Upper lobe of right lung (tissue), 1 donor: ENCODE measurements around the gene RPS27. TPM values are rescaled to one million over a fixed set of nuclear protein-coding genes. Genes with fewer than 3 reads are reported as not detected.

Source experiments
- ATAC-seq: fragments of 200-7000 bp; cut with Tn5 transposase; one replicate; pipeline ENCODE4 v1.9.1; 2020; ENCODE audit warnings: mild to moderate bottlenecking, moderate library complexity
- DNase-seq: peaks from one replicate; pipeline ENCODE4 v3.0.0-alpha.2; 2020
- H3K27ac ChIP-seq: fragments of 200-600 bp; one replicate; pipeline ENCODE4 v1.8.0; 2022
- H3K27me3 ChIP-seq: fragments of 200-600 bp; one replicate; pipeline ENCODE4 v1.8.0; 2022; ENCODE audit warnings: mild to moderate bottlenecking
- H3K36me3 ChIP-seq: fragments of 200-600 bp; one replicate; pipeline ENCODE4 v1.8.0; 2022
- H3K4me1 ChIP-seq: fragments of 200-600 bp; one replicate; pipeline ENCODE4 v1.8.0; 2022
- H3K4me3 ChIP-seq: fragments of 200-600 bp; one replicate; pipeline ENCODE4 v1.8.0; 2022; ENCODE audit warnings: mild to moderate bottlenecking
- H3K9me3 ChIP-seq: fragments of 200-600 bp; one replicate; pipeline ENCODE4 v1.8.0; 2022
- intact Hi-C: fragments of 100-400 bp; cut with DNase I; formaldehyde crosslinking; loops from one replicate; pipeline ENCODE4 v1.11.0; 2022
- total RNA-seq: library from RNA; stranded (reverse); fragmentation: NEBNext Ultra II Directional; extraction: Animal tissue kit (Norgen Biotek cat#: 25700); gene quantifications from one replicate; pipeline ENCODE4 v1.2.1, GENCODE V29; 2021
- TF ChIP-seq, protein P1 (sequence below): fragments of 200-600 bp; IDR thresholded peaks from one replicate; pipeline ENCODE4 v1.8.0; 2022; ENCODE audit warnings: antibody characterized with exemption
- donor health status: DM: no; HTN: yes; CAD: no; lungs with severe emphysema.

The RPS27 gene
- total RNA-seq, 1 donor from 2014 or later = 1,693 TPM

DNA sequence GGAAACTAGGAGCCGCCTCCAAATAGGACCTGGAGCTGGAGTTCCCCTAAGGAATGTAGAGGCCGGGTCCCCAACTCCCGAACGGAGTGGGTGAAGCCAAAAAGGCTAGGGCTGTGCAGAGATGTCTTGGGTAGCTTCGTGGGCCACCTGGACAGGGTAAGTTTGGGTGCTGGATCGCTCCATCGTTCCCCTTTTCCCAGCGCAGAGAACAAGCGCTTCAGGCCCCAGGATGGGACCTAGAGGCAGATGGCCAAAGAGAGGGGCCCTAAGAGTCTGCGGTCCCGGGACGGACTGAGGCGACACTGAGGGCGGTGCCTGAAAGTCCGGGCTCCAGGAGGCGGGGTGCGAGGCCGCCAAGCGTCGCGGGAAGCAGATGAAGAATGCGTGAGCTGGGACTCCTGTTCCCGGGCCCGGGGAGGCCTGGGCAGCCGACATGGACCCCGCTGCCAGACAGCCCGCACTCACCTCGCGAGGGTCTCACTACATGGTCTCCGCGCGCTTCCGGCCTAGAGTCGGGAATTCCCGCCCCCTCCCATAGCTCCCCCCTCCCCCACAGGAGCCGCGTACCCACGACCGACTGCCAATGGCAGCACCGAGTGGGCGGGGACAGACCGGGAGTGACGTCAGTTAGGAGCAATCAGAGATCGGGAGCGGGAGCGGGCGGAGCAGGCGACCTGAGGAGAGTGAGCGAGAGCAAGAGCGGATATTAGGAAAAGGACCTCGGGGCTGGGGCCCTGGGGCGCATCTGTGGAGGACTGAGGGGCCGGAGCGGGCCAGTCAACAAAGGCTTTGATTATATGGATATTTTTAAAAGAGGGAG, 27.3 kb upstream of the RPS27 start, which contains the start of gene SLC39A1:
TSS of gene SLC39A1 (minus strand) at position 508 of the 820 bp plus-strand sequence. CDS start 822 bp downstream, outside the sequence.
- H3K9me3 ChIP-seq = no peaks in the 10 kb centered on the region
- H3K4me1 ChIP-seq = peaks cover 47% of the 10 kb centered on the region
- intact Hi-C loops = no loop called here
- peak within 1 kb of the TSS; percentile 72 for H3K4me3 ChIP-seq
- H3K27ac ChIP-seq = peak within 1 kb of the TSS; percentile 96
- ATAC-seq = peak; percentile 85
- H3K27me3 ChIP-seq = no peaks in the 10 kb centered on the region
- DNase-seq = peak; percentile 99
- TF ChIP-seq, protein P1, sequence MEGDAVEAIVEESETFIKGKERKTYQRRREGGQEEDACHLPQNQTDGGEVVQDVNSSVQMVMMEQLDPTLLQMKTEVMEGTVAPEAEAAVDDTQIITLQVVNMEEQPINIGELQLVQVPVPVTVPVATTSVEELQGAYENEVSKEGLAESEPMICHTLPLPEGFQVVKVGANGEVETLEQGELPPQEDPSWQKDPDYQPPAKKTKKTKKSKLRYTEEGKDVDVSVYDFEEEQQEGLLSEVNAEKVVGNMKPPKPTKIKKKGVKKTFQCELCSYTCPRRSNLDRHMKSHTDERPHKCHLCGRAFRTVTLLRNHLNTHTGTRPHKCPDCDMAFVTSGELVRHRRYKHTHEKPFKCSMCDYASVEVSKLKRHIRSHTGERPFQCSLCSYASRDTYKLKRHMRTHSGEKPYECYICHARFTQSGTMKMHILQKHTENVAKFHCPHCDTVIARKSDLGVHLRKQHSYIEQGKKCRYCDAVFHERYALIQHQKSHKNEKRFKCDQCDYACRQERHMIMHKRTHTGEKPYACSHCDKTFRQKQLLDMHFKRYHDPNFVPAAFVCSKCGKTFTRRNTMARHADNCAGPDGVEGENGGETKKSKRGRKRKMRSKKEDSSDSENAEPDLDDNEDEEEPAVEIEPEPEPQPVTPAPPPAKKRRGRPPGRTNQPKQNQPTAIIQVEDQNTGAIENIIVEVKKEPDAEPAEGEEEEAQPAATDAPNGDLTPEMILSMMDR = no peak
- peaks cover 14% of the 10 kb centered on the region for H3K36me3 ChIP-seq

DNA sequence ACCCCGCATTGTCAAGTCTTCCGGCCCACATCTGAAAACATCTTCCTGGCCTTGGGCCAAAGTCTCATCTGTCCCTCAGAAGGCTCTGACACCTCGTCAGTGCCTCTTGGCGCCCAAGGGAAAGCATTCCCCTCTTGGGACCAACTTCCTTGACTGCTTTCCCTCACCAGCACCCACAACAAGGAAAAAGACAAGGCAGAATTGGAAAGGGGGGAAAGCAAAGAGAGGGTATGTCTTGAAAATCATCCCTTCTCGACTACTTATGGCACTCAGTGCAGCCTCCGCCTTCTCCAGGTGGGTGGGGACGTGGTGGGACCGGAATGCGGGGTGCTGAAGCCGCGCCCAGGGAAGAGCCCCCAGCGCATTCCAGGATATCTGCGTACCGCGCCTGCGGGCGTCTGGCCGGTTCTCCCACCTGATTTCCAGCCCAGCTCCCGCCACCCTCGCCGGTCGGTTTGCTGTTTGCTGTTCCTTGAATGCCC, 26.7 kb upstream of the RPS27 start:
- no peaks in the 10 kb centered on the region for H3K9me3 ChIP-seq
- no peaks in the 10 kb centered on the region for H3K27me3 ChIP-seq
- peak overlapping the region; percentile 72 for H3K4me3 ChIP-seq
- peaks cover 14% of the 10 kb centered on the region for H3K36me3 ChIP-seq
- ATAC-seq (peak; percentile 5), DNase-seq (peak; percentile 82)
- intact Hi-C loops = no loop called here
- TF ChIP-seq, protein P1 = no peak
- H3K27ac ChIP-seq = peak overlapping the region; percentile 96
- peaks cover 52% of the 10 kb centered on the region for H3K4me1 ChIP-seq

DNA sequence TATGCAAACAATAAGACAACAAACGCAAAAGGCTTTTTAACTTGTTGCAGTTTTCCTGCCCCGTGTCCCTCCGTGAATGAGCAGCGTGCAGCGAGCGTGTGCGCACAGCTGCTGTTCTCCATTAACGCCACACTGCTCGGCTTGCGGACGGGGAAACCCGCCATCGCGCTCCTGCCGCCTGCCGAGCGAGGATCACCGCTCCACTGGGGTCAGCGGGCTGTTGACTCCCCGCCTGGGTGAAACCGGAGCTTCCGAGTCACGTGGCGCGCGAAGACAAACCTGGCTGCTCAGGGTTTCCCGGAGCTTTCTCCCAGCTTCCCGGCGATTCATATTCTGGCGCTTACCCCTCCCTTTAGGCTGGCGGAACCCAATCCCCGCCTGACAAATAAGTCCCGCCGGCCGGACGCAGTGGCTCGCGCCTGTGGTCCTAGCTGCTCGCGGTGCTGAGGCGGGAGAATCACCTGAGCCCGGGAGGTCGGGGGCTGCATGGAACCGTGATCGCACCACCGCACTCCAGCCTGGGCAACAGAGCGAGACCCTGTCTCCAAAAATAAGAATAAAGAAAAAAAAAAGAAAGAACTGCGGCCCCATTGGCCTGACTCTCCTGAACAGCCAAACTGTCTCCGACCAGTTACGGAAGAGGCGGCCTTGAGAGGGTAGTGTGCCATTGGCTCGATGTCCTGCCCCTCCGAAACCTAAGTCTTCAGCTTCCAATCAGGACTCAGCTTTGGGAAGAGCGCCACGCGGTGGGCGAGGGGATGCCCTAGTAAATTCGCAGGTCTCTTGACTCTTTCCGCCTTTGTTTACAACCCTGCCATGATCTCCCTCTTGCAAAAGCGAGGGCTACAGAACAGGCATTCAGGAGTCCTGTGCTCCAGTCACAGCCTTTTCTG, 23.2 kb upstream of the RPS27 start, which contains the start of gene CREB3L4:
TSS of gene CREB3L4 (plus strand) at position 796 of the 893 bp plus-strand sequence. CDS start 624 bp downstream, outside the sequence.
- no peaks in the 10 kb centered on the region for H3K9me3 ChIP-seq
- peaks cover 26% of the 10 kb centered on the region for H3K4me1 ChIP-seq
- no peaks in the 10 kb centered on the region for H3K36me3 ChIP-seq
- H3K27ac ChIP-seq = peak within 1 kb of the TSS; percentile 94
- no peaks in the 10 kb centered on the region for H3K27me3 ChIP-seq
- H3K4me3 ChIP-seq = peak within 1 kb of the TSS; percentile 75
- intact Hi-C loops = no loop called here
- DNase-seq (peak; percentile 94), ATAC-seq (peak; percentile 85)
- TF ChIP-seq, protein P1 = peak; percentile 55

DNA sequence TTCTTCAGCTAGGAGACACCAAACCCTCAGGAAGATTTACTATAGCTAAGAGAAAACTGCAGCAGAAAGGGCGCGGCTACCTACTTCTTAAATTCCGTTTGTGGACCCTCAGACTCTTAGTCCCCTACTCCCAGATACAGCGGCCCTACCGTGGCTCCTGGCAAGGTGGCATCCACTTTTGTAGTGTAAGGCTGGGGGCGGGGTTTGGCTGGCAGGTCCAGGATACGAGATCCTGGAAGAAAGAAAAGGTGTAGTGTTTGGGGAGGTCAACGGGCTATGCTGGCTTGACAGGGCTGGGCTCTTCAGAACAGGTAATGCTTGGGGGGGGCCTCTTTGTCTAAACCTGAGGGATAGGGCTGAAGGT, 22.6 kb upstream of the RPS27 start:
- Histone ChIP-seq H3K27me3 (no peaks in the 10 kb centered on the region), H3K4me3 (peak overlapping the region; percentile 75), H3K36me3 (no peaks in the 10 kb centered on the region), H3K4me1 (peaks cover 24% of the 10 kb centered on the region), H3K9me3 (no peaks in the 10 kb centered on the region), H3K27ac (peak overlapping the region; percentile 94)
- intact Hi-C loops = no loop called here
- TF ChIP-seq, protein P1 = peak; percentile 9
- ATAC-seq = no peak
- peak; percentile 82 for DNase-seq

DNA sequence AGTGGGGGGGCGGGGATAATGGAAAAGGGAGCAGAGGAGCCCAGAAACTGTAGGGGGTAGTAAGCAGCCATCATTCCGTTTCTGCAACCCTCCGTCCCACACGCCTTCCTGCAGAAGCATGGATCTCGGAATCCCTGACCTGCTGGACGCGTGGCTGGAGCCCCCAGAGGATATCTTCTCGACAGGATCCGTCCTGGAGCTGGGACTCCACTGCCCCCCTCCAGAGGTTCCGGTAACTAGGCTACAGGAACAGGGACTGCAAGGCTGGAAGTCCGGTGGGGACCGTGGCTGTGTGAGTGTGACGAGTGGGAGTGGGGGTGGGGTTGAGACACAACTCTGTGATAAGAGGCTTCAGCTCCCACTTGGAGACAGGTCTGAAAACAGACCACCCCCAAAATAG, 22.2 kb upstream of the RPS27 start:
- DNase-seq = no peak
- H3K27ac ChIP-seq = peak overlapping the region; percentile 24
- peaks cover 3% of the 10 kb centered on the region for H3K36me3 ChIP-seq
- peaks cover 24% of the 10 kb centered on the region for H3K4me1 ChIP-seq
- no peaks in the 10 kb centered on the region for H3K9me3 ChIP-seq
- H3K27me3 ChIP-seq = no peaks in the 10 kb centered on the region
- no peak for ATAC-seq
- intact Hi-C loops = no loop called here
- TF ChIP-seq, protein P1 = no peak
- H3K4me3 ChIP-seq = peak overlapping the region; percentile 75
